DMS 273 (cell line): Measurements from ENCODE around the gene CACNA2D3.

Source experiments
- DNase-seq: peaks from one replicate; lab custom pipeline; 2025; ENCODE audit not compliant: unreplicated experiment; lab: John Stamatoyannopoulos, UW

CACNA2D3 gene

DNA sequence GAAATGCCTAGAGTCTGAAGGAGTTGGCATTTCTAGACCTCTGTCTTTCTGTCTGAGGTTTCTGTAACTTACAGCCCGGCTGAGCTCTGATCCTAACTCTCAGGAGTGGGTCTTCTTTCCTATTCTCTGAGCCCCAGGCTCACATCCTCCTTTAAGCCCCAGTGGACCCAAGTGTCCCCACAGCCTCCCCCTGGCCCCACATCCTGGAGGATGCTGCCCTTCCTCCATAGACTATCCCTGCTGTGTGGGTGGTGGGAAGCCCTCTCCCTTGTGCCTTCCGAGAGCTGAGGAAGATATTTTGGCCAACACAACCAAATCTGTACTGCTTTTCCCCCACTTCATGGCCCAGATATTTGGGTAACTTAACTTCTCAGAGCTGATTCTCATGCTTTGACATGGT is 654.2 kb downstream of the CACNA2D3 start:
- no peak for DNase-seq

DNA sequence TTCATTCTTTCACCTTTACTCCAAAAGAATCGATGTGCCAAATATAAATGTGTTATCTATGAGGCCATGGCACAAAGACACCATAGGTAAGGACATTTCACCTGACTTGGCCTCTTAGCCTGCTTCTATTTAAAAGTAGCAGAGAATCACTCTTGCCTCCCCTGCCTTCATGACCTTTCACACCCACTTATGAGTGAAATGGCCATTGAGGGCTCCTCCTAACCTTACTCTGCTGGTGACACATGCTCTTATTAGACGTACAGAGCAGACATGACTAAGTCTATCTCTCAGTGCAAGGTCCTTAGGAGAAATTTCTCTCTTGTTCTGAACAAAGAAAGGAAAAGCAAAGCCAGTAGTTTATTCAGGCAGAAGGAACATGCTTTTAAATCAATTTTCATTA is 654.8 kb downstream of the CACNA2D3 start:
- DNase-seq: no peak

DNA sequence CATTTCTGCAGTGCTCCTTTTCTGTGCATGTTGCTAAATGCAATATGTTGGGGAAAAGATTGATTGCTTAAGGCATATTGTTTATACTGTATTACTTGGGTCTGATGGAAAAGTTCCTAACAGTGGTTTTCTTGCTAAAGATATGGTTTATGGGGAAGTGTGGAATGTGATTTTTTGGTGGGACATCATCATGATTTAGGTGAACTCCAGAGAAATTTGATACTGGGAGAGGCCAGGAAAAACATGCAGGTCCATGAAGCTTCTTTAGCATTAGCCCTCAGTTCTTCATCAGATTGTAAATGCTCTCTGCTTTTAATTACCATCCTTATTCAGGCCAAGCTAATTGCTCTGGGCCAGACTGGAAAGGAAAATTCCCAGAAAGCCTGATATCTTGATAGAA is 658.0 kb downstream of the CACNA2D3 start:
- no peak for DNase-seq

DNA sequence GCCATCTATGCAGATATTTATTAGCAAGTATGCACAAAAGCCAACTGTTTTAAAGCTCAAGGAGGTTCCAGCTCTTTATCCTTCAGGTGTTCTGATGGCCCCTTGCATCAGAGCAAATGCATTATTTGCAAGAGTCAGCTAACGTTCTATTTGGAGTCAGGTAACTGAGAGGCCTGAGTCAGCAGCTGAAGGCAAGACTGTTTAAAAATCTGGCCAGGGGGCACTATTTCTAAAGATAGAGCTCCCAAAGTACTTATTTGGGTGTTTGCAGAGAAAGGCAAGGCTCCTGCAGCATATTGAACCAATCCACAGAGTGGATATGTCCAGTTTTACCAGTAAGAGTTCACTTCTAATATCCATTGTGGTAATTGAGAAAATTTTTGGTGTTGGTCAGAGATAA is 659.4 kb downstream of the CACNA2D3 start:
- DNase-seq: peak; percentile 14

DNA sequence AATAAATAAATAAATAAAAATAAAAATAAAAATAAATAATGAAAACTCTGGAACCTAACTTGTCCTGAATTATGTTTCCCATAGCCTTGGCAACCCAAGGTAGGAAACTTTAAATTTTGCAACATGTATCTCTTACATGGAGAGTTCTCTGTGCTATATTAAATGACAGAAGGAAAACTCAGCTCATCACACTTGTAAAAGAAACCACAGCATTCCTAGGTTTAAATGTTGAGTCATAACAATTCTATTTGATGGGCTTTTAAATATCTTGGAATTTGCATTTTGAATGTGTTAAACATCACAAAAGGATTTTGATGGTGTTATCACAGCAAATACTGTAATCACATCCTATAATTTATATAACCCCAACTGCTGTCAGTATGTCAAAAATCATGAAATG is 661.3 kb downstream of the CACNA2D3 start:
- DNase-seq: no peak

- DNase-seq: no peak
These were observed 661.7 kb downstream of the CACNA2D3 start for GRCh38 chr3:54784021-54784420.

DNA sequence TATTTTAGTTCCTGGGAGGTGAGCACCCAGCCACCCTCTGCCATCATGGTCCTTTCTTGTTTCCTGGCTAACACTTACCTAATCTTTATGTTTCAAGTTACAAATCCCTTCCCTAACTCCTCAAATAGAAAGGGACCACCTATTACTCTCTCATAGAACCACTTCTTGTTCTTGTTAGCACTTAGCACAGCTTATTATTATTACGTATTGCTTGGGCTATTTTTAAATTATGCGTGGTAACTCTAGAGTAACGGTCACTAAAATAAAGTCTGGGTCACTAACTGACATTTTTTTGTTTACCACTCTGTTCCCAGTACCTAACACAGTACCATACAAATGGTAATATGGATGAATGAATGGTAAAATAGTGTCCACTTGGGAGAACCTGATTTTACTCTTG is 663.6 kb downstream of the CACNA2D3 start:
- DNase-seq: no peak

- DNase-seq: no peak
These were observed 667.7 kb downstream of the CACNA2D3 start for GRCh38 chr3:54790051-54790450.

GRCh38 chr3:54791501-54792156 is 669.3 kb downstream of the CACNA2D3 start:
- DNase-seq: no peak

- no peak for DNase-seq
These were observed 670.2 kb downstream of the CACNA2D3 start for GRCh38 chr3:54792584-54792983.

- no peak for DNase-seq
These were observed 670.8 kb downstream of the CACNA2D3 start for GRCh38 chr3:54793171-54793570.

- no peak for DNase-seq
These were observed 674.8 kb downstream of the CACNA2D3 start for GRCh38 chr3:54797111-54797510.

GRCh38 chr3:54800478-54800877 is 678.1 kb downstream of the CACNA2D3 start:
- no peak for DNase-seq

- DNase-seq: no peak
These were observed 679.6 kb downstream of the CACNA2D3 start for GRCh38 chr3:54801977-54802376.

DNA sequence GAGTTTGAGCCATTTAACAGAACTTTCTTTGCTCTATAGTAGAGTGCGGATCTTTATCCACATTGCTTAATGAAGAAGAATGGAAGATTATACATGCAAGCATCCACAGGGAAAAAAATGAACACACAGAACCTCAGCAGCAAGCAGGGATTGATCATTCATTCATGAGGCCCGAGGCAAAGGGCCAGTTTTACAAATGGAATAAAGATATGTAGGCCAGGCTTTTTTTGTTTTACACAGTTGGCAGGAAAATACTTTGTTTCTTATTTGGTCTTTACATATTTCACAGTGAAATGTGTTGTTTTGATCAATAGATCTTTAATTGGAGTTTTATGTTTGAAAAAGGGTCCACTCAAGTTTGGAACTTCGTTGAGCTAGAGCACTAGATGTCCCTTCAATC is 688.0 kb downstream of the CACNA2D3 start:
- DNase-seq: no peak

- DNase-seq: no peak
These were observed 691.9 kb downstream of the CACNA2D3 start for GRCh38 chr3:54814224-54814623.

DNA sequence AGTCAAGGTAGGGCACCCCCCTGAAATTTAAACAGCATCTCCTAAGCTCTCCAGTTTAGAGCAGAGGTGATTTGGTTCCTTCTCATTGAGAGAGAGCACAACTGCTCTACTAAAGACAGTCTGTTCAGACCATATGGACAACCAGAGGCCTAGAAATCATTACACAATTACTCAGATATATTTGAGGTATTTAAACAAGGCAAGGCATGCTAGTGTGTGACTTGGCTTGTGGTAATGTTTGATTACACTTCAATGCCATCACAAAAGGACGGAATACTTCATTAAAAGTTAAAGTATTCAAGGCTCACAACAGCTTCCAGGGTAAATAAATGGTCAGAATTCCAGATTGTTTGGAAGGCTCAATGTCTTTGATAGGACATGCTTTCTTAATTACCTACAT is 695.3 kb downstream of the CACNA2D3 start:
- peak; percentile 74 for DNase-seq

DNA sequence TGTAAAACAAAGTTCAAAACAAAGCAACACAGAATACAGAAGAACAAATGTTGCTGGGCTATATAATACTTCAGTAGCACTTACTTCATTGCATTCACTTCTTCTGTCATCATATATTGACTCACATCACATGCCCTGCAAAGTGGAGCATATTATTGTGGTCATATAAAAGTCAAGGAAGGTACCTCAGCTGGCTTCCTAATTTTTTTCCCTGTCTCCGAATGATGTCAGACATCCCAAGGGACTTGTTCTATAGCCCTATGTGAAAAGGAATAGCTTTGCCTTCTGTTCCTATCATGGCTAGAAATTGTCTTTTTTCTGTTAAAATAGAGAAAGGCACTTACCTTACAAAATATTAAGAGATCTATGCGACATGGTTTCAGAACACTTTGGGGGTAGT is 696.1 kb downstream of the CACNA2D3 start:
- DNase-seq: peak; percentile 71

- DNase-seq: no peak
These were observed 696.6 kb downstream of the CACNA2D3 start for GRCh38 chr3:54818942-54819341.

GRCh38 chr3:54819946-54820345 is 697.6 kb downstream of the CACNA2D3 start:
- peak; percentile 48 for DNase-seq

GRCh38 chr3:54822206-54822605 is 699.9 kb downstream of the CACNA2D3 start:
- DNase-seq: peak; percentile 33

- DNase-seq: peak; percentile 10
These were observed 703.9 kb downstream of the CACNA2D3 start for GRCh38 chr3:54826251-54826691.

GRCh38 chr3:54827056-54827687 is 704.8 kb downstream of the CACNA2D3 start:
- DNase-seq: no peak
